Gastrocnemius medialis (tissue), 4 donors: ENCODE data around the gene TMEM207.

ENCODE experiments used
- POLR2A ChIP-seq, 2 donors: fragments of 450-650 bp; IDR thresholded peaks; one replicate each; pipeline ENCODE4 v1.6.1; 2017; ENCODE audit warnings: antibody characterized with exemption in 2 of 2, mild to moderate bottlenecking in 2 of 2, moderate library complexity in 2 of 2
- TF ChIP-seq, protein P1 (sequence below), 5 experiments: fragments of 450-650 bp in 3 of 5; fragments of 200-600 bp in 2 of 5; sonication (generic) in 2 of 5; IDR thresholded peaks in 4 of 5; conservative IDR thresholded peaks in 1 of 5; 1 replicate in 4 of 5; 2 replicates in 1 of 5; pipeline ENCODE4 v1.5.1; 2016 to 2019; ENCODE audit warnings: antibody characterized with exemption in 5 of 5, mild to moderate bottlenecking in 3 of 5, moderate library complexity in 3 of 5

DNA sequence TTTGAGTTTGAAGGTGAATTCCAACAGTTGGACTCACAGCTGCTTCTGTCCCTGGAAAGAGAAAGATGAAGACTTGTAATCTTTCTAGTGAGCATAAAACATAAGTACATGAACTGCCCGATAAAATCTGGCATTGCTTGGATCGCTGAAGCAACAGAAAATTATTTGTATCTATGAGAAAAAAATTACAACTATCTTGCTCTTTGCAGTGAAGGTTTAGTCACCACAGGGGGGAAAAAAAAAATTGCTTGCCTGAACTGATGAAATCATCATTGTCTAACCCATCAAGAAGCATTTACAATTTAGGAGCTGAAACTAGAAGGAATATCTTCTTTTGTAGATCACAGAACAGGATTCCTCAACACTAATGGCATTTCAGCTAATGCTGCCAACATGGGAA is 20.0 kb downstream of the TMEM207 start:
- TF ChIP-seq, protein P1, sequence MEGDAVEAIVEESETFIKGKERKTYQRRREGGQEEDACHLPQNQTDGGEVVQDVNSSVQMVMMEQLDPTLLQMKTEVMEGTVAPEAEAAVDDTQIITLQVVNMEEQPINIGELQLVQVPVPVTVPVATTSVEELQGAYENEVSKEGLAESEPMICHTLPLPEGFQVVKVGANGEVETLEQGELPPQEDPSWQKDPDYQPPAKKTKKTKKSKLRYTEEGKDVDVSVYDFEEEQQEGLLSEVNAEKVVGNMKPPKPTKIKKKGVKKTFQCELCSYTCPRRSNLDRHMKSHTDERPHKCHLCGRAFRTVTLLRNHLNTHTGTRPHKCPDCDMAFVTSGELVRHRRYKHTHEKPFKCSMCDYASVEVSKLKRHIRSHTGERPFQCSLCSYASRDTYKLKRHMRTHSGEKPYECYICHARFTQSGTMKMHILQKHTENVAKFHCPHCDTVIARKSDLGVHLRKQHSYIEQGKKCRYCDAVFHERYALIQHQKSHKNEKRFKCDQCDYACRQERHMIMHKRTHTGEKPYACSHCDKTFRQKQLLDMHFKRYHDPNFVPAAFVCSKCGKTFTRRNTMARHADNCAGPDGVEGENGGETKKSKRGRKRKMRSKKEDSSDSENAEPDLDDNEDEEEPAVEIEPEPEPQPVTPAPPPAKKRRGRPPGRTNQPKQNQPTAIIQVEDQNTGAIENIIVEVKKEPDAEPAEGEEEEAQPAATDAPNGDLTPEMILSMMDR (IDR thresholded peaks at IDR 0.05 in 4 of 5, conservative IDR thresholded peaks at IDR 0.05 in 1 of 5) = no peak
- TF ChIP-seq POLR2A (IDR thresholded peaks at IDR 0.05) = no peak
